ENCODE results near the gene UGT1A9.
"Not testable (repeated sequence)": the region's sequence is repeated elsewhere in the genome, so short reads cannot be mapped to it uniquely, and the experiment has no call there.

UGT1A9 gene

DNA sequence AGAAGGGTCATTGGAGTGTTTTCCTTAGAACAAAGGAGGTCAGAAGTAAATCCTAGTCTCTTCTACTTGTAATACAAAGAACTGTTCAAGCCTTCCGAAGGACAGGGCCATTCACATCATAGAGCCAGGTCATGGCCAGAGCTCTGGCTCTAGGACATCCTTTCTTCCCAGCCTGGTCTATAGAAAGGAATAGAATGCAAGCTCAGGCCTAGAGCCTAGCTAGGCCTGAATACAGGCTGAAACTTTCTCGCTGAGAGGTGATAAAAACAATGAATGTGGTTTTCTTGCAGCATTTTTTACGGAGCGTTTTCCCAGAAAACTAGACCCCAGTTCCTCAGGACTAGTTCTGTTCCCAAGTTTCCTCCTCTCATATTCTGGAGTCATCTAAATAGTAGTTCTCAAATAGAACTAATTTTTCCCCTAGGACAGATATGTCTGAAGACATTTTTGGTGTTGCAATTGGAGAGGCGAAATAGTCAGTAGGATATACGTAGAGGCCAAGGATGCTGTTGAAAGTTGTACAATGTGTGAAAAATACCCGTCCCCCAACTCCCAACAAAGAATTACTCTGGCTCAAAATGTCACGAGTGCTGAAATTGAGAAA, 27.8 kb downstream of the UGT1A9 start:
- Histone ChIP-seq H3K36me3 (ENCODE audit: control insufficient read depth, low read length) (no peaks in the 10 kb centered on the region), H4K20me1 (ENCODE audit: control insufficient read depth, insufficient read depth, low read depth, low read length) (no peaks in the 10 kb centered on the region), H3F3A (ENCODE audit: control insufficient read depth, insufficient read depth) (no peaks in the 10 kb centered on the region), H3K4me3 (ENCODE audit: low read length) (no peak overlapping the region), H3K27me3 (ENCODE audit: control insufficient read depth, low read length) (no peaks in the 10 kb centered on the region), H3K27ac (ENCODE audit: low read depth, low read length) (no peak overlapping the region), H3K4me1 (ENCODE audit: control insufficient read depth, low read length) (no peaks in the 10 kb centered on the region), H3K79me2 (ENCODE audit: control insufficient read depth, low read length) (no peaks in the 10 kb centered on the region), H3K9me2 (replicated peaks; ENCODE audit: control insufficient read depth, low read length) (no peaks in the 10 kb centered on the region), H3K4me2 (ENCODE audit: low read length) (no peak overlapping the region), H3K9me3 (ENCODE audit: control insufficient read depth, insufficient read depth, low read length) (no peaks in the 10 kb centered on the region)
- TF ChIP-seq, protein P1, sequence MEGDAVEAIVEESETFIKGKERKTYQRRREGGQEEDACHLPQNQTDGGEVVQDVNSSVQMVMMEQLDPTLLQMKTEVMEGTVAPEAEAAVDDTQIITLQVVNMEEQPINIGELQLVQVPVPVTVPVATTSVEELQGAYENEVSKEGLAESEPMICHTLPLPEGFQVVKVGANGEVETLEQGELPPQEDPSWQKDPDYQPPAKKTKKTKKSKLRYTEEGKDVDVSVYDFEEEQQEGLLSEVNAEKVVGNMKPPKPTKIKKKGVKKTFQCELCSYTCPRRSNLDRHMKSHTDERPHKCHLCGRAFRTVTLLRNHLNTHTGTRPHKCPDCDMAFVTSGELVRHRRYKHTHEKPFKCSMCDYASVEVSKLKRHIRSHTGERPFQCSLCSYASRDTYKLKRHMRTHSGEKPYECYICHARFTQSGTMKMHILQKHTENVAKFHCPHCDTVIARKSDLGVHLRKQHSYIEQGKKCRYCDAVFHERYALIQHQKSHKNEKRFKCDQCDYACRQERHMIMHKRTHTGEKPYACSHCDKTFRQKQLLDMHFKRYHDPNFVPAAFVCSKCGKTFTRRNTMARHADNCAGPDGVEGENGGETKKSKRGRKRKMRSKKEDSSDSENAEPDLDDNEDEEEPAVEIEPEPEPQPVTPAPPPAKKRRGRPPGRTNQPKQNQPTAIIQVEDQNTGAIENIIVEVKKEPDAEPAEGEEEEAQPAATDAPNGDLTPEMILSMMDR (IDR thresholded peaks at IDR 0.05; ENCODE audit: low read depth, low read length, poor library complexity, severe bottlenecking), result no peak
- no peak for TF ChIP-seq EZH2phosphoT487 (IDR thresholded peaks at IDR 0.05; ENCODE audit: borderline replicate concordance, low read length)

DNA sequence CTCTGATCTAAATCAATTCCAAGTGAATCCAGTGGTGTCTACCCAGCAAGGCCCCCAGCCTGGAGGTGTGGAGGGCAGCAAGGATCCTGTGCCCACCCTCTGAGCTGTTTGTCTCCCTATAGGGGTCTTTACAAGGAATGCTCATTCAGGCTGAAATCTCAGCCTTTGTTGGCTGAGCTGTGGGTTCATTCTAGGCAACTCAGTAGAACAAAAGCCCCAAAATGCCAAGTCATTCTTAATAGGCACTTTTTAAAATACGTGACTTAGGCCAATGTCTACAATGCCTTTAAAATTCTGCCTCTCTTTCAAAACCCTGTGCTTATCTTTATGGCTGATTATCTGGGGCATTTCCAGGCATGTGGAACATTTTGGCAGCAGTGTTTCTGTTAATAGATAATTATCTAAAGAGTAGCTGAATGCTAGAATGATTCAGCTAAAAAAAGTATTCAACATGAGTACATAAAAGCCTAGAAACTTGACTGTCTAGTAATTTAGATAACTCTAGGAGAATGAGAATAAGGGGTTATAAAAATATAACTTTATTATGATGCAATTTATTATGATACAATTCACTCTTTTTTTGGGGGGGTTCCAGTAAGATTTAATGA, 28.4 kb downstream of the UGT1A9 start:
- Histone ChIP-seq H3K36me3 (ENCODE audit: control insufficient read depth, low read length) (no peaks in the 10 kb centered on the region), H3F3A (ENCODE audit: control insufficient read depth, insufficient read depth) (no peaks in the 10 kb centered on the region), H3K4me1 (ENCODE audit: control insufficient read depth, low read length) (no peaks in the 10 kb centered on the region), H3K79me2 (ENCODE audit: control insufficient read depth, low read length) (no peaks in the 10 kb centered on the region), H3K4me2 (ENCODE audit: low read length) (no peak overlapping the region), H3K27me3 (ENCODE audit: control insufficient read depth, low read length) (no peaks in the 10 kb centered on the region), H3K9me3 (ENCODE audit: control insufficient read depth, insufficient read depth, low read length) (no peaks in the 10 kb centered on the region), H3K27ac (ENCODE audit: low read depth, low read length) (no peak overlapping the region), H3K4me3 (ENCODE audit: low read length) (no peak overlapping the region), H3K9me2 (replicated peaks; ENCODE audit: control insufficient read depth, low read length) (no peaks in the 10 kb centered on the region), H4K20me1 (ENCODE audit: control insufficient read depth, insufficient read depth, low read depth, low read length) (no peaks in the 10 kb centered on the region)
- TF ChIP-seq, protein P1 (IDR thresholded peaks at IDR 0.05; ENCODE audit: low read depth, low read length, poor library complexity, severe bottlenecking), result no peak
- no peak for TF ChIP-seq EZH2phosphoT487 (IDR thresholded peaks at IDR 0.05; ENCODE audit: borderline replicate concordance, low read length)

DNA sequence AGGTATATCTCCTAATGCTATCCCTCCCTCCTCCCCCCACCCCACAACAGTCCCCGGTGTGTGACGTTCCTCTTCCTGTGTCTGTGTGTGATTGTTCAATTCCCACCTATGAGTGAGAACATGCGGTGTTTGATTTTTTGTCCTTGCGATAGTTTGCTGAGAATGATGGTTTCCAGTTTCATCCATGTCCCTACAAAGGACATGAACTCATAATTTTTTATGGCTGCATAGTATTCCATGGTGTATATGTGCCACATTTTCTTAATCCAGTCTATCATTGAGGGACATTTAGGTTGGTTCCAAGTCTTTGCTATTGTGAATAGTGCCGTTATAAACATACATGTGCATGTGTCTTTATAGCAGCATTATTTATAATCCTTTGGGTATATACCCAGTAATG, 29.1 kb downstream of the UGT1A9 start:
- not testable (repeated sequence) for H3K27me3 ChIP-seq (ENCODE audit: control insufficient read depth, low read length); H3K4me1 ChIP-seq (ENCODE audit: control insufficient read depth, low read length); H3K4me2 ChIP-seq (ENCODE audit: low read length); H3K9me2 ChIP-seq (replicated peaks; ENCODE audit: control insufficient read depth, low read length); H3K4me3 ChIP-seq (ENCODE audit: low read length); H3K27ac ChIP-seq (ENCODE audit: low read depth, low read length); H3K36me3 ChIP-seq (ENCODE audit: control insufficient read depth, low read length); H3F3A ChIP-seq (ENCODE audit: control insufficient read depth, insufficient read depth); H3K79me2 ChIP-seq (ENCODE audit: control insufficient read depth, low read length); H4K20me1 ChIP-seq (ENCODE audit: control insufficient read depth, insufficient read depth, low read depth, low read length); H3K9me3 ChIP-seq (ENCODE audit: control insufficient read depth, insufficient read depth, low read length)

DNA sequence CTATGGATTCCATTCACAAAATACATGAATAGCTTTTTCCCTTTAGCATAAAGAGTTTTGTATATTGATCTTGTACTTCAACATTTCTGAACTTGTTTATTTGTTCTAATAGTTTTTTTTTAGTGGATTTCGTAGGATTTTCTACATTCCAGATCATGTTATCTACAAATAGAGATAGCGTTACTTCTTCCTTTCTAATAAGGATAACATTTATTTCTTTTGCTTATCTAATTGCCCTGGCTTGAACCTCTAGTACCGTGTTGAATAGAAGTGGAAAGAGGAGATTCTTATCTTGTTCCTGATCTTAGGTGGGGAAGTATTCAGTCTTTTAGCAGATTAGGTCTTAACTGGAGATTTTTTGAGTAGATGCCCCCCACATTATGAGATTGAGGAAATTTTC, 30.5 kb downstream of the UGT1A9 start:
- no peak overlapping the region for H3K4me3 ChIP-seq (ENCODE audit: low read length)
- no peaks in the 10 kb centered on the region for H3K9me3 ChIP-seq (ENCODE audit: control insufficient read depth, insufficient read depth, low read length)
- H3K27ac ChIP-seq (ENCODE audit: low read depth, low read length), result no peak overlapping the region
- H3K36me3 ChIP-seq (ENCODE audit: control insufficient read depth, low read length), result no peaks in the 10 kb centered on the region
- no peaks in the 10 kb centered on the region for H3K79me2 ChIP-seq (ENCODE audit: control insufficient read depth, low read length)
- no peaks in the 10 kb centered on the region for H4K20me1 ChIP-seq (ENCODE audit: control insufficient read depth, insufficient read depth, low read depth, low read length)
- no peak overlapping the region for H3K4me2 ChIP-seq (ENCODE audit: low read length)
- H3F3A ChIP-seq (ENCODE audit: control insufficient read depth, insufficient read depth), result no peaks in the 10 kb centered on the region
- no peak for TF ChIP-seq EZH2phosphoT487 (IDR thresholded peaks at IDR 0.05; ENCODE audit: borderline replicate concordance, low read length)
- TF ChIP-seq, protein P1 (IDR thresholded peaks at IDR 0.05; ENCODE audit: low read depth, low read length, poor library complexity, severe bottlenecking), result no peak
- 0 out of 2 replicates have a peak, but pooled peaks cover 3% of the 10 kb centered on the region for H3K27me3 ChIP-seq (ENCODE audit: control insufficient read depth, low read length)
- no peaks in the 10 kb centered on the region for H3K4me1 ChIP-seq (ENCODE audit: control insufficient read depth, low read length)
- no peaks in the 10 kb centered on the region for H3K9me2 ChIP-seq (replicated peaks; ENCODE audit: control insufficient read depth, low read length)
